Stimulated activated CD4-positive, alpha-beta T cell treated with anti-CD3 and anti-CD28 coated beads, Interleukin-4, amount 100 ng/mL, for 48 hours (primary cell): ENCODE results near the gene THAP8.
"Not testable (repeated sequence)": the region's sequence is repeated elsewhere in the genome, so short reads cannot be mapped to it uniquely, and the experiment has no call there.

Source experiments
- DNase-seq, 2 donors: peaks; one replicate each; pipeline ENCODE4 v3.0.0-alpha.2; 2020; ENCODE audit warnings: low read depth in 2 of 2

THAP8 gene

GRCh38 chr19:36068810-36069499 lies 14.9 kb upstream of the THAP8 start:
- not testable (repeated sequence) for DNase-seq

- DNase-seq = no peak
Observed at GRCh38 chr19:36067681-36068080, 13.6 kb upstream of the THAP8 start.

DNA sequence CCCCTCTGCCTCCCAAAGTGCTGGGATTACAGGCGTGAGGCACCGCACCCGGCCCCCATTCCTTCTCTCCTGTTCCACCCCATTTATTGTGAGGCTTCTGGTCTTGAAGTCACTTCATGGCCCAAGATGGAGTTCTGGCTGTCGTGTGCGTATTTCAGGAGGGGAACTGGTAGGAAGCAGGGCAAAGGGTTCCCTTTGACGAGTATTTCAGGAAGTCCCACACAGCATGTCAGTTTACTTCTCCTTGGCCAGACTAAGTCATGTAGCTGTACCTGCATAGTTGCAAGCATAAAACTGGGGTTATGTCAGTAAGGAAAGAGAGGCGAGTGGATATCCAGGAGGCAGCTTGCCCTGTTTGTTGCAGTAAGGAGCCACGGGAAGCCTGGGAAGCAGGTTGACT lies 10.7 kb upstream of the THAP8 start:
- DNase-seq = no peak

DNA sequence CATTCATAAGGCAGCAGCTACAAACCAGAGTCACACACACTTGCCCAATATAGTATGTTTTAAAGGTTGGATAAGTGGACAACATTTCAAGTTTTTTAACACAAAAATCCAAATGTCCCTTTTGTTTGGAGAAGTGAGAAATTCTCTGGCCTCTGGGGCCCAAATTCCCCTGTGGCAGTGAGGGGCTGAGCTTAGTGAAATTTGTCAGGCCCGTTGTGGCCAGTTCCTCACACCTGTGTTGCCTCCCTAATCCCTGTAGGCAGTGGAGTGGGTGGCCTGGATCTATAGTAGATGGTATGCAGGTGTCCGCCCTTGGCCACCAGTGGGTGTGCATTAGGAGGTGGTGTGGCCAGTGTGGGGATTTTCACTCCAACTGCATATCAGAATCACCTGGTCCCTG lies 7.3 kb upstream of the THAP8 start:
- no peak for DNase-seq

- no peak for DNase-seq
Observed at GRCh38 chr19:36060430-36060829, 6.3 kb upstream of the THAP8 start.

GRCh38 chr19:36059180-36059910 lies 5.3 kb upstream of the THAP8 start:
- no peak for DNase-seq

DNA sequence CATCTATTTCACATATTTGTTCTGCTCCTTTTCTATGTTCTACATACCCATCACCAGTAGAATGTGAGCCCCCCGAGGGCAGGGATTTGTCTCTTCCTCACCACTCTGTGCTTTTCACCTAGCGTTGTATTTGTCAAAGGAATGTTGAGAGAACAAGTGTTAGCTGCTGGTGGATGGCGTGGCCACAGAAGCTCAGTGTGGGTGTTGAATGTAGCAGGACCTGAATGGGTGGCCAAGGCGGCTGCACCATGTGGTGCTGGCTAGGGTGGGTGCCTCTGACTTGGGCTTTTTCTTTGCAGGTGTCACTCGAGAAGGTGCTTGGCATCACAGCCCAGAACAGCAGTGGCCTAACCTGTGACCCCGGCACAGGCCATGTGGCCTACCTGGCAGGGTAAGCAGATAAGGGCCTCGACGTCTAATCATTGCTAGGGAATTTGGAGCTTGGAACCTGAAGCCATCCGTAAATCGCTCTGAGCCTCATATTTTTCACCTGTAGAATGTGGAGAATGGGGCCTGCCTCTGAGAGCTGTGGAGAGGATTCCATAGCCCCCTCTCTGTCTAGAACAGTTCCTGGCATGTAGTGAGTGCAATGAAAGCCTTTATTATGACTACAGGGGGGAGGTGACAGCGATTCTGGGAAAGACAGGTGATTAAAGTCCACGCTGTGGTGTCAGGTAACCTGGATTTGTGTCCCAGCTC lies 4.5 kb upstream of the THAP8 start:
- DNase-seq = no peak

DNA sequence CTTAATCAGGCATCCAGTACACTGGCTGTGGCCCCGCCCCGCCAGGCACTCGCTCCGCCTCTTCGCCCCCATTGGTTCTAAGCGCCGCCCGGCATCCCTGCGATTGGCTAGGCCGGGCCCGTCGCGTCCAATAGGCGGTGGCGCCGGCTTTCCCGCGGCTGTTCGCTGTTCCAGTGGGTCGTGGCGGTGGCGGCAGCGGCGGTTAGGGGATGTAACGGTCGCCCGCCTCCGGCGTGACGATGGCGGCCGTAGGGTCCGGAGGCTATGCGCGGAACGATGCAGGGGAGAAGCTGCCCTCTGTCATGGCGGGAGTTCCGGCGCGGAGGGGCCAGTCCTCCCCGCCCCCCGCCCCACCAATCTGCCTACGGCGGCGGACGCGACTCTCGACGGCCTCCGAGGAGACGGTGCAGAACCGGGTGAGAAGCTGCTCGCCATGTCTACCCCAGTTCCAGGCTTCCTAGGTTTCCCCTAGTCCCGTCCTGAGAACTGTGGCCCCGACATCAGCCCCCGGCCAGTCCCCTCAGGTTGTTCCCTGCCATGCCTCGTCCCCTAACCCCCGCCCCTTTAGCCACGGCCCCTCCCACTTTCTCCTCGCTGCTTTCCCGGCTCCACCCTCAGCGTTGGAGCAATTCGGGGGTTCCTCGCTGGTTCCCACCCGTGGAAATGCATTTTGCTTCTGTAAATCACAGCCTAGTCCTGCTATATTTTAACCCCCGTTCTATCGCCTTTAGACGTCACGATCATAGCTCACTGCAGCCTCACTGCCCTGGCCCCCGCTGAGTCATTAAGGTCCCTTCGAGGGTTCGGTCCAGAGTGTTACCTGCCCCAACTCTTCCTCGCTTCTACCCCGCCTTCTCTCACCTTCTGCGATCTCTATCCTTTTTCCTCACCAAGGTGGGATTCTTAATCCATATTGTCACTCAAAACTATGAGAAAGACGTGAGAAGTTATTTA lies 925 bp upstream of the THAP8 start, which contains the start of gene WDR62:
Gene WDR62, plus strand, starts transcription at position 165 of the 954 bp plus-strand sequence. Its CDS starts 75 bp downstream, at position 240.
- DNase-seq = peak; percentile 92 to 94

- no peak for DNase-seq
Observed at GRCh38 chr19:36051637-36052036, 2.4 kb downstream of the THAP8 start.

GRCh38 chr19:36051236-36051635 lies 2.8 kb downstream of the THAP8 start:
- DNase-seq = no peak

- no peak for DNase-seq
Observed at GRCh38 chr19:36049080-36049698, 4.9 kb downstream of the THAP8 start.

GRCh38 chr19:36047835-36048234 lies 6.2 kb downstream of the THAP8 start:
- DNase-seq = no peak

DNA sequence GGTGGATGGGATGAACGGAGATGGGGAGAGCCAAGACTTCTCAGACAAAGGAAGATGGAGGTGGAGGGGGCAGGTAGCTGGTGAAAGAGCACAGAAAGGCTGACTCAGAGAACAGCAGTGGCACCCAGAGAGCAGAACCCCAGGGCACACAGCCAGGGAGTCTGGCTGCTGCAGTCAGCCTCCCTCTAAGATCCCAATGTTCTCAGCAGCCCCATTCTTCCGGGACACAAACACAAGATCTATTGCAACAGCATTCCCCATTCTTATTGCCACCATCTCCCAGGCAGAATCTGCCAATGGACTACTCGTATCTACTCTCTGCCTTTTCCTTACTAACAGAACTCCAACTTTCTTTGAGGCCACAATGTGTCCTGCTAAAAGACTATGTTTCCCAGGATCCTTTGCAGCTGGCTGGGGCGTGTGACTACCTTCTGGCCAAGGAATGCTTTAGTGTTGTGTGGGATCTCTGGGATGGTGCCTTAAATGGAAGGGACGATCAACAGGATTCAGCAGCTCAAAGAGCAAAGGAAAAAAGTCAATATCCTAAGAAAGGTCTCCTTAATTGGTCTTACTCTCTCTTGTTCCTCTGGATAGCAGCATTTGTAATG lies 7.5 kb downstream of the THAP8 start:
- no peak for DNase-seq

DNA sequence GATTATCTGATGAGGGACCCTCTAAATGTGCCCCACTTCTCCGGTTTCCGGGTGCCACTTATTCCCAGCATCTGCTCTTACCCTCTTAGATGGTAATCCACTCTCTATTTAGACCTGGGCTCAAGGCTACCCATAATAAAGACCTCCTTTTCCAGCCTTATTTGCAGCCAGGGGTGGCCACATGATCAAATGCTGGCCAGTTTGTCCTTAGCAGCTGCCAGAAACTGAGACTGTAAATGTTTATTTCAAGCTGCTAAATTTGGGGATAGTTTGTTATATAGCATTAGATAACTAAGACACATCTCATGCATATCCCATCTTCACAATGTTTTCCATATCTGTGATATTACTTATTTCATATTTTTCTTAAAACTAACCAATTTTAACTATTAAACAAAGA lies 10.1 kb downstream of the THAP8 start:
- DNase-seq = no peak

- no peak for DNase-seq
Observed at GRCh38 chr19:36041831-36042230, 12.3 kb downstream of the THAP8 start.

DNA sequence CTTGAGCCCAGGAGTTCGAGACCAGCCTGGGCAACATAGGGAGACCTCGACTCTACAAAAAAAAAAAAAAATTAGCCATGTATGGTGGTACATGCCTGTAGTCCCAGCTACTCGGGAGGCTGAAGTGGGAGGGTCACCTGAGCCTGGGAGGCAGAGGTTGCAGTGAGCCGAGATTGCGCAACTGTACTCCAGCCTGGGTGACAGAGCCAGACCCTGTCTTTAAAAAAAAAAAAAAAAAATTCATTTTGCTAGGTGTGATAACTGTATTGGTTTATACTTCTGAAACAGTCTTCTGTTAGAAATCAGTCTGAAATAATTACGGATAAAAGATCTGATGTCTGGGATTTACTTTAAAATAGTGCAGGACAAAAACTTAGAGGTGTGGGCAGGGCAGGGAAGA lies 13.0 kb downstream of the THAP8 start:
- not testable (repeated sequence) for DNase-seq

DNA sequence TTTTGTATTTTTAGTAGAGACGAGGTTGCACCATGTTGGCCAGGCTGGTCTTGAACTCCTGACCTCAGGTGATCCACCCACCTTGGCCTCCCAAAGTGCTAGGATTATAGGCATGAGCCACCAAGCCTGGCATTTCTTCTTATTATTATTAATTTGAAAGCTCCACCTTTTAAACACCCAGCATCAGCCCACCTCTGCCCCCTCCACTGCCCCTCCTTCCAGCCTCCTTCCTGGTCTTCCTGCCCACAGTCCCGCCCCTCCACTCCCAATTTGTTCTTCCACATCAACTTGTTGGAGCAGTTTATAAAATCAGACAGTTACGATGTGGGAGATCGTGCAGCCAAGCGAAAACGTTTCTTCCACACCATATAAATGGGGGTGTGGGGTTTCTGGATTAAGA lies 13.6 kb downstream of the THAP8 start:
- no peak for DNase-seq

DNA sequence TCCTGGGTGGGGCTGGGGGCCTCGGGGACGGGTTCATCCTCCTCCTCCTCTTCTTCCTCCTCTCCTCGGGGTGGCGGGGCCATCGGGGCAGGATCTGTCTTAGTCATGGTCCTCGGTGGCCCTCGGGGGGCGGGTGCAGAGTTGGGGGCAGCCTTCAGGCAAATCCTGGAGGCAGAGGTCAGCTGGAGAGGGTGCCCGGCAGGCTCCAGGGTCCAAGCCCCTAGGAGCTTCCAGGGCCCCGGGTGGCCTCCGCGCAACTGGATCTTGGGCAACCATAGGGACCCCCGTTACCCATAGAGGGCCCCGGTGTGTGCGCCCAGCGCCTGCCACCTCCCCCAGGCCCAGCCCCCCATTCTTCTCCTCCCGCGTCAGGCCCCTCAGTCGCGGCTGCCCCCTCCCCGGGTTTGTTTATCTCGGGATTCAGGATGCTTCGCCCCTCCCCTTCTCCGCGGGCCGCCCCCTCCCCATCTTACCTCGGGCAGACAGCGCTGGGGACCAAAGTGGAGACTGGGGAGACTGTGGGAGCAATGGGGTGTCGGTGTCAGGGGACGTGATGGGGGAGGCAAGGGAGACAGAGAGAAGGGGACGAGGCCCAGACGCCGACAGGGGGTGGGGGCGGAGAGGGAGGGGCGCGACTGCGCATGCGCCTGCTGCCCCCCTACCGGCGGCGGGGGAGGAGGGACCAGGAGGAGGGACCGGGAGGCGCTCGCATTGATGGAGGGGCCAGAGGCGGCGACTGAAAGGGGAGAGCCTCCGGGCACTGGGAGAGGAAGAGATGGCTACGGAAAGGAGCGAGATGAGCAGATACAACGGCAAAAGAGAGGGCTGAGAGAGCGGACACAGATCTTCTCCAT lies 21.6 kb downstream of the THAP8 start, which contains the start of gene CLIP3:
Gene CLIP3, minus strand, starts transcription at position 623 of the 854 bp plus-strand sequence. Its CDS starts 516 bp downstream, at position 107.
- DNase-seq = peak; percentile 26 to 29

- DNase-seq = no peak
Observed at GRCh38 chr19:36031308-36031707, 22.8 kb downstream of the THAP8 start.
